GM19193 (cell line): ENCODE results near the gene MEIKIN.

Source experiments
- POLR2A ChIP-seq: IDR thresholded peaks from 4 replicates; pipeline ENCODE4 v1.6.1; 2011; ENCODE audit not compliant: insufficient read depth, insufficient read length; ENCODE audit errors: extremely low read depth

The MEIKIN gene

DNA sequence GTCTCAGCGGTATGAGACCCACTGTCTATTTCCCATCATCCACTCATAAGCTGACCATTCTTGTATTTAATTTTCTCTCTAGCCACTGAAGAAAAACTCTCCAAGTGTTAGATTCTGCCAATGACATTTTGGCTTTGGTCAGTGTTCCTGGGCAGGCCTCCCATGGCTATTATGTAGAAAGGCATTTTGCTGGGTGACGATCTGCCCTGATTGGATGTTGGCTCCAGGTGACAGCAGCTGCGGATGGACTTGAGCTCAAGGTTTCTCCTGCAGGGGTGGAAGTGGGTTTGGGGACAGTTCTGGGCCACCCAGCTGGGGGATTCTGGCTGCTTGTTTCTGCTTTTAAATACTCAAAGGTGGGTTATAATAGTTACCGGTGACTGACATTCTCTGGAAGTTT is 34.4 kb upstream of the MEIKIN start:
- no peak for TF ChIP-seq POLR2A

DNA sequence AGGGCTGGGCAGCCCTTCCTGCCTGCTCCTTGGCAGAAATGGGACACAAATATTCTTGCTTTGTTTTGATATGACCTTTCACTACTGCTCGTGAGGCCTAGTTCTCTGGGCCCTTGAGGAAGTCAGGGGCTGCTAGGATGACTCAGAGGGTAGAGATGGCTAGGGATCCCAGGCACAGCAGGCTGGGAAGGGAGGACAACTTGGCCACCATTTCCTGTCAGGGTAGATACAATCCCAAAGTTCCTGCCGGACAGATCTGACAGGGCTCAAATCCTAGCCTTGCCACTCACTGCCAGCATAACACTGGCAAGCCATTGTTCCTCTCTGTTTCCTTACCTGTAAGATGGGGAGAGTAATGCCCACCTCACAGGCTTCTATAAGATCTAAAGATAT is 31.7 kb upstream of the MEIKIN start:
- no peak for TF ChIP-seq POLR2A

DNA sequence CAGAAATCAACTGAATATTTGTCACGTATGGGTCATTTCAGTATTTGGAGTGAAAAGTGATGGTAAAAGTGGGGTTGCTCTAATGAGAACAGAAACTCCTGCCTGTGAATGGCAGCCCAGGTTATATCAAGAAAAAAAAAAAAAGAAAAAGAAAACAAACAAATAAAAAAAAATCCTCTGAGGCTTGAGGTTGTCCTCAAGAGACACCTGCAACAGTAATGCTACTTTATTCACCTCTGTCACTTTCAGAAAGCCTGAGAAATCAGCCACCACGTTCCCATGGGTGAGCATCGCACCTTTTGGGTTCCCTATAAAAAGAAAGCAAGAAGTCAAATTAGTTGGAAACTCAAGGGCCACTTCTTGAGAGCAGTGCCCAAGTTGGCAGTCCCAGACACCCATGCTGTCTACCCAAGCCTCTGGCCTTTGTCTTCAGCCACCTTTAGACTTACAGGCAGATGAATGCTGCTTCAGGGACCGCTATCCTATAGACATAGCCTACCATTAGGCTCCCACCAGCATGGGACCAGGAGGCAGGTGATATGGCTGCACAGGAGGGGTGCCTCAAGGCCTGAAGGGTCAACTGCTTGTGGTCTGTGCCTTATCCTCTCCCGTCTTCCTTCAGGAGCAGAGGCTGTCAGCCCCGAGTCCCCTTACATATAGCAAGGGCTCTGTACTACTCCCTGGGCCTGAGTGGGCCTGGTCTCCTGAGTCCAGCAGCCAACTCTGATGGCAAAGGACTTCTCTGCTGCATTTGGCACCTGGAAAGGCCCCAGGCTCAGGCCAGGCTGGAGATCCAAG is 31.1 kb upstream of the MEIKIN start:
- TF ChIP-seq POLR2A: no peak

DNA sequence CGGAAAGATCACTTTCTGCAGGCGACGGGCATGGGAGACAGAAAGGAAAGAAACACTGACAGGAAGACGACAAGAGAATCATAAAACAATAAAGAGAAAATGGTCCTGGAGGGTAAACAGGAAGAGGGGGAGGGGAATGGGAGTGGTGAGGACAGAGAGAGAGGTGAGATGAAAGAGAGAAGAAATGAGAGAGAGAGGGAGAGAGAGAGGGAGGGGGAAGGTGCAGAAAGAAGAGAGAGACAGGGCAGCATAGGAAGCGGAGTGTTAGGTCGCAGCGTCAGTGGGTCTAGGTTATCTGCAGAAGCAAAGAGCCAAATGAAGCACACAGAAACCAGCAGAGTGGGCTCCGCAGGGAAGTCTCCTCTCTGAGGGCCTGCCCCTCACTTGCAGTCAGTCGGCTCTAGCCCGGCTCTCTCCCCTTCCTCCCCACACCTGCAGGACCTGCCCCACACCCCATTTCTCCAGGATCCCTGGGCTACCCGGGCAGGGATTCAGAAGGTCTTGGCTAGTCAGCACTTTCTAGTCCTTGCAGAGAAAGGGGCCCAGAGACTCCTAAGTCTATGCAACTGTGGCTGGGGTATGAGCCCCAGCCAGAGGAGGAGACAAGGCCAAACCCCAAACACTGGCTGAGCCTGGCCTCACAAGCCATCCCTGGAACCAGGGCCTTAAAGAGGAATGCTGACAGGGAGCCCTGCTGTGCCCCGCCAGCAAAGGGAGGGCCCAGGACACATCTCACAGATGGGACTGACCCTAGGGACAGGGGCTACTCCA is 29.7 kb upstream of the MEIKIN start:
- TF ChIP-seq POLR2A: no peak

DNA sequence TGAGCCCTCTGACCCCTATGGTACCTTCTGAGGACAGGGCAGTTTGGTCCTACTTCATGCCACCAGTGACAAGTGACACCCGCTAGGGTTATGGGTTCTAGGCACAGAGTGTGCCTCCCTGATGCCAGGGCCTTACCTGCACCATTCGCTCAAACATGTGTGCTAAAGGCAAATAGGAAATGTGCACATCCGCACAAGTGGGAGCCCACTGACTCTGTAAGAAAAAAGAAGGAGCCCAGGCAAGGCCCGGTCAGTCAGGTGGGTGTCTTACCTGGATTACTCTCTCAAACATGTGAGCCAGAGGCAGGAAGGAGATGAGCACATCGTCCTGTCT is 29.1 kb upstream of the MEIKIN start:
- no peak for TF ChIP-seq POLR2A

DNA sequence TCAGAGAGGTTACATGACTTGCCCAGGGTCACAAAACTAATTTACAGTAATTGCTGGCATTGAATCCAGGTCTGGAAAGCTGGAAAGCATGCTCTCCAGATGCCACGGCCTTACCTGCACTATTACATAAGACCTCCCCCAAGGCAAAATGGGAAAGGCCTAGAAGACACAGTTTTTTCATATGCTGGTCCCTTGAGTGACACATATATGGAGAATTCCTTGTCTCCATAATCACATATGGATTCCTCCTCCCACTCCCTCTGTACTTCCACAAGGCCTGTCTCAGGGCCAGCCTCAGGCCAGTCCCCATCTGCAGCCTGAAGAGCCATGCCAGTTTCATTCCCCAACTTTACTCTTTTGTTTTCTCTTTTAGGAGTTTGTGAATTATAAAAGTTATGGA is 28.6 kb upstream of the MEIKIN start:
- no peak for TF ChIP-seq POLR2A

DNA sequence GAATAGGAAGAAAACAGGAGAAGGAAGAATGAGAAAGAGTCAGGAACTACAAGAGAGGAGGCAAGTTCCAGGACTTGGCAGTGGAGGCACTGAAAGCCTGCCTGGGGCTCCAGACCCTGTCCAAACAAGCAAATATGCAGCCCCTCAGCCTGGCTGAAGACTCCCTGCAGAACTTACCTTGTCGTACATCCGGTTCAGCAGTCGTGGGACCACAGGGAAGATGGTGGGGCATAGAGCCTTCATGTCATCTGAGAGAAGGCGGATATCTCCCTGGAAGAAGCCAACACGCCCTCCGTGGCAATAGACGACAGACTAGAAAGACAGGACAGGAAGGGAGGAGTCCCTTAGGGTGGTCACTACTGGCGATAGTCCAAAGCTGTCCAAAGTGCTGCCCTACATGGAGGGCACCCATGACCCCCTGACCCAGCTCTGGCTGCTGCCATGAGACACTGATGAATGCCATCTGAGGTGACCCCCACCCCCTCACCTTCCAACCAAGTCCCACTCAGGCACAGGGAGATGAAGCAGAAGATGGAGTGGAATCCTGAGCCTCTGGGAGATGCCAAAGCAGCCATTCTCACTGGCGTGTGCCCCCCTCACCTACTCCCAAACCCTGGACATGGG is 27.7 kb upstream of the MEIKIN start:
- no peak for TF ChIP-seq POLR2A

DNA sequence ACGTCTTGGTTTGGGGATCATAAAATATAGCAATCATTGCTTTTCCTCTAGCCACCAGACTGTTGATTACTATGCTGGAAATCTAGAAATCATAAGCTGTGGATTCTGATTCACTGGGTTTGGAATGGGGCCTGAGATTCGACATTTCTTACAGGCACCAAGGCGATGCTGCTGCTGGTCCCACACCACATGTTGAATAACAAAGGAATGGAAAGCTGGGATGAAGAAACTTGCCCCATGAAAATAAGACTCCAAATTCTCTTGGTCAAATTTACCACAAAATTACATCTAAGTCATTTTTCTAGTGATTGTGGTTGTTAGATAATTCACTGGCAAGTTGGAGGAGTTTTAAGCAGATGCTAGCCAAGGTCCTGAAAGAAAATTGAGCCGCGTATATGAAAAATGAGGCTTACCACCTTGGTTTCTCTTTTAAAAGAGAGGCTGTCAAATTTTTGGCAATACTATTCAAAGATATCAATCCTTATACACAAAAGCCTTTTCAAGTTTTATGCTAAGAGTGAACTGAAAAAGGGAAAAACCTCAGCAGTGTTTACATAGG is 23.0 kb upstream of the MEIKIN start:
- TF ChIP-seq POLR2A: no peak

DNA sequence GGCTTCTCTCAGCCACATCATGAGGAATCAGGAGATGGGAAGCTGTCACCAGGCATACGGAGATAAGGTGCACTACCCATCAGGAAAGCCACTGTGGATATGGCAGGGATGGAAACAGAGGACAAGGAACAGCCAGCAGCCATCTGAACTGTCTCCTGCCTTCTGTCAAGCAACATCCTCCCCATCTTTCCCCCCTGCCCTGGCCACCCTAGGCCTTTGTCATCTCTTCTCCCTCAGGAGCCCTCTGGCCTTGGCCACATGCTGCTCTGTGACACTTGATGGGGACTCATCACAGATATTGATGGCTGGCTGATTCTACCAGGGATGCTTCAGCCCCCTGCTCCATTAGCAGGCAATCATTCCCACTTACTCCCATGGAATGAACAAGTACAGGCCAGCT is 21.1 kb upstream of the MEIKIN start:
- no peak for TF ChIP-seq POLR2A

DNA sequence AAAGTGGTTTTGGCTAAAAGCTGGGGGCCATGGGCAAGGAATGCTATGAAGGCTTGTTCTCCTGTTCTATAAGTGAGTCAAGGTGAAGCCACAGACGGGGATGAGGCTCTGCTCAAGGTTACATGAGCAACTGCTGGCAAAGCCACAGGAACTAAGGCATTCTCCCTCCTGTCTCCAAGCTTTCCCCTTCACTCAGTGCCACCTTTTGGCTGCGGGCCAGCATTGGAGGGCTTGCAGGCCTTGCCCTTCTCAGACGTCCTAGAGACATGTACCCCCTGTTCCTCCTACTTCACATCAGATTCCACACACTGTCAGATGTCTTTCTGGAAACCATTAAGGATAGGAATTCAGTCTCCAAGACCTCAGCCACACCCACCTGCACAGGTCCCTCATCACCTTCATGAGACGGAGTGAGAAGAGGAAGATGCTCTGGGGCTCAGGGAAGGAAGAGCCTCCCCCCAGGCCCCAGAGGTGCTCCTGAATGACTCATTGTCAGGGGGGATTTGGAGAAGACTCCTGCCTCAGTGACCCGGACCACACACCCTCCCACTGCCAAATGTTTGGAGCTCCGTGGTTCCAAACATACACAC is 20.5 kb upstream of the MEIKIN start:
- TF ChIP-seq POLR2A: no peak

DNA sequence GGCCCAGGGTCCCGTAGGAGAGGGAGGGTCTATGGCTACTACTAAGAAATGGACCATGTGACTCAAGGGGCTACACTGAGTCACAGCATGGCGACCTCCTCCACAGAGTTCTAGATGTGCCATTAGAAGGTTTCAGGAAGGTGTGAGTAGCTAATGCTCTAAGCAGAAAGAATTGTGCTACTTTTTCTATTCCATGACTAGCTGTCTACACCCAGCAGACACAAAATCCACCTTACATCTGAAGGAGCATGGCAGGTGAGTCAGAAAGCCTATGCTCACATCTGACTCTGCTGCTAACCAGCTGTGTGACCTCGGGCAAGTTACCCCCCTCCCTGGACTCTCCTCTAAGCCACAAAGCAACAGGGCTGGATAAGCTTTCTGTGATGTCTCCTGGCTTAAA is 14.4 kb upstream of the MEIKIN start:
- TF ChIP-seq POLR2A: no peak

DNA sequence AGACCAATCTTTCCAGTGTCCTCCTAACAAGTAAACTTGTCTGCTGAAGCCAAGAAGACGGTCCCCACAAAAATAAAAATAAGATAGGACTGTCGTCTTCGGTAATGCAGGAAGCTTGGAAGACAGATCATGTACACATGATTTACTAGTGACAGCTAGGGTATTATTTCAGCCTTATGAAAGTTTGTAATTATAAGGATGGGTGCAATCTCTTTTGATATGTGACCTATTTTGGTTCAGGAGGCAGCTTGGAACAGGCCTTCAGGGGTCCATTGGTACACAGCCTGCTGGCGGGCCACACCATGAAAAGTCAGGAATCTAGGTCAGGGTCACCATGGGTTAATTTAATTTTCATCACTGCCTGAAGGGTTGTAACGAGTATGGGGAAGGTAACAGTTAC is 13.7 kb upstream of the MEIKIN start:
- no peak for TF ChIP-seq POLR2A

DNA sequence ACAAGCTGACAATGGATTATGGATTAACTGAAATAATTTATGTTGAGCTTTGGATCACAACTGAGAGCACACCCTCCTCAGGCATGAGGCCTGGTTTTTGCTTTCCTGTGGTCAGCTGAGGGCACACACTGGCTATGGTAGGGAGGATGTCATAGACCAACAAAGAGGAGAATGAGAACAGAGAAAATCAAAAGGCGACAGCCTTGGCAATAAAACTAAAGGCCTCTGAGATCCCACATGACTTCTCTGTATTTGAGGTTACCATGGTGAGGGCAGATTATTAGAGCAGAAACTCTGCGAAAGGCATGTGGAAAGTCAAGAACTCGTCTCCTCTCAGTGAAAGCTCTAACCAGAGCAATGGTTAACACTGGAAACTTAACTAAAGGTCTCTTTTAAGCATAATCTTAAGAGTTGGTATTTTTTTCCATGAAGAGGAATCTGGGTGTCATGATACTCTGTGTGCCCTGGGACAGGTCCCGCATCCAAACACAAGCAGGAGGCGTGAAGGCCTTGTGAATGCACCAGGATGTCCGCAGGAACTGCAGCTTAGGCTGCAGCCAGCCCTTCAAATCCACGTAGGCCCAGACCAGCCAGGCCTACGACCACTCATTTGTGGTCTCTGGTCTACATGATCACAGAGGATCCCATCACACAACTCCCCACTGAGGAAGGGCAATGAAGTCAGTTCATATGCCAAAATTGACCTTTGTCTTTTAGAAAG is 12.4 kb upstream of the MEIKIN start:
- TF ChIP-seq POLR2A: no peak

DNA sequence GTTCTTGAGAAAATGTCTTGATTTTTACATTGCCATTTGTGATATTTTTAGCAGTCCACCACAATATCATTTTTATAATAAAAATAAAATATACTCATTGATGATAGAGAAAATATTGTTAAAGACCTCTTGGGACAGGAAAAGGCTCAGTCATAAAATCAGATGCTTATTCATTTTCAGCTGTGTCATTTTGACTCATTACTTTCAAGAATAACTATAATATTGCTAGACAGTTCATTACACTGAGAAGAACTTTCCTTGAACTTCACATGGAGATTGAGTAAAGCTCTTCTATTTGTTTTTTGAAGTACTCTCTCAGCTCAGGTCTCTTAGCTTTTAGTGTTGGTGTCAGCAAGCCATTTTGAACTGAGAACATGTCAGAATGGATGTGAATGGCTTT is 8.5 kb upstream of the MEIKIN start:
- no peak for TF ChIP-seq POLR2A

DNA sequence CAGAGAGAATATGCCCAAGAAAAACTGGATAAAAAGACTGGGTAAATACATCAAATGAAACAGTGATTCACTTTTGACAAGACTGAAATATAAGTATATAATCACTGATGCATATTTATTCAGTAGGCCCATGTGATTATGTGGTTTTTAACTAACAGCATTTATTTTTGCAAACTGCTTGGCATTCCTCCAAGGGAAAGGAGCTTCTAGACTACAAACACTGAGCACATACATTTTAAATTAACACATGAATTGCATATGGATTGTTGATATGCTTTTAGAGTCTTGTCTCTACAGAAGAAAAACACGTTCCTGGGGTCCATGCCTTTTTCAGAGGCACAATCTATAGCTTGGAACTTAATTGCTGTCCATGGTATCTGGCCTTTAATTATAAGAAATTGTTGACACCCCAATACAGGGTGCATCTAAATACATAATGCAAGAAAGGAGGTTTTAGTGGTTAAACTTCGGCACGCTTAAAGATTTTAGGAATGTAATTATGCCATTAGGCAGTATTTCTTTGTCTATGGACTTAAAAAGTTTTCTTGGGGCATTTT is 6.9 kb upstream of the MEIKIN start:
- TF ChIP-seq POLR2A: no peak

DNA sequence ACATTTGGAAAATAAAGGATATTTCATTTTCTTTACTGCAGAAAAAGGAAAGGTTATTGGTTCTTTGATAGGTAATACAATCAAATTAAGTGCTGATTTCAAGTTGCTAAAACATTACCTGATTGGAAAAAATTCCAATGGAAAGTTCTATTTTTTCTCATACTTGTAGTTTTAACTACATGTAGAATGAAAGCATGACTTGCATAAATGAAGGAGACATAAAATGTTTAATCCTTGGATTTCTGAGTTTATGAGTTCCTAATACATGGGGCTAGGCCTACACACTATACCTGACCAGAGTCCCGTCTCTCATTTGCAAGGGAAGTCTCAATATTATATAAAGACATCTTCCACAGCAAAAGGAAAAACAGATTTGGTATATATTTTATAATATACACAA is 5.2 kb upstream of the MEIKIN start:
- no peak for TF ChIP-seq POLR2A
